Upper lobe of left lung (tissue), 4 donors: ENCODE data around the gene KRT80.

Experiments
- EP300 ChIP-seq, 4 donors: sonication (generic); formaldehyde crosslinking; IDR thresholded peaks; one replicate each; pipeline ENCODE4 v1.5.1; 2017; ENCODE audit warnings: antibody characterized with exemption in 4 of 4, control low read depth in 2 of 4
- POLR2A ChIP-seq, 4 donors: fragments of 450-650 bp; IDR thresholded peaks; one replicate each; pipeline ENCODE4 v1.5.1; 2016 to 2017; ENCODE audit warnings: antibody characterized with exemption in 4 of 4, mild to moderate bottlenecking in 2 of 4
- TF ChIP-seq, protein P1 (sequence below), 6 experiments: fragments of 450-650 bp in 4 of 6; fragments of 200-600 bp in 2 of 6; sonication (generic) in 2 of 6; IDR thresholded peaks; one replicate each; pipeline ENCODE4 v1.5.1; 2016 to 2019; ENCODE audit warnings: antibody characterized with exemption in 6 of 6

DNA sequence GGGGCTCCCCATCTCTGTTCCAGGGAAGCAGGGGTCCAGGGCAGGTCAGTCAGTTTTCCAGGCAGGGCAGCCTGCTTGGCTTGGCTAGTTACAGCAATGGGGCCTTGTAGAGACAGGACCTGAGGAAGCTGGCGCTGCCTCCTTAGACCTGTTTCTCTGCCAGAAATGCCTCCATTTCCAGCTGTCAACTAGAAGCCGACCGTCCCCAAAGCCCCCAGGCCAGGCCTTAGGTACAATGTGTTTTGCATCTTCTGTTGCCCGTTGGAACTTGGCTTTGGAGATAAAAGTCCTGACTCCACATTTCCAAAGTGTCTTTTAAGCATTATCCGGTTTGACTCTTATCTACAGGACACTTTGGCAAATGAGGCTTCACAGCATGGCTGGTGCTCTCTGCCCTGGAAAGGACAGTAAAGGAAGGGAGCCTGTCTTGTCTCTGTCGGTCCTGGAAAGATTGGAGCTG lies 42.6 kb downstream of the KRT80 start:
- TF ChIP-seq, protein P1, sequence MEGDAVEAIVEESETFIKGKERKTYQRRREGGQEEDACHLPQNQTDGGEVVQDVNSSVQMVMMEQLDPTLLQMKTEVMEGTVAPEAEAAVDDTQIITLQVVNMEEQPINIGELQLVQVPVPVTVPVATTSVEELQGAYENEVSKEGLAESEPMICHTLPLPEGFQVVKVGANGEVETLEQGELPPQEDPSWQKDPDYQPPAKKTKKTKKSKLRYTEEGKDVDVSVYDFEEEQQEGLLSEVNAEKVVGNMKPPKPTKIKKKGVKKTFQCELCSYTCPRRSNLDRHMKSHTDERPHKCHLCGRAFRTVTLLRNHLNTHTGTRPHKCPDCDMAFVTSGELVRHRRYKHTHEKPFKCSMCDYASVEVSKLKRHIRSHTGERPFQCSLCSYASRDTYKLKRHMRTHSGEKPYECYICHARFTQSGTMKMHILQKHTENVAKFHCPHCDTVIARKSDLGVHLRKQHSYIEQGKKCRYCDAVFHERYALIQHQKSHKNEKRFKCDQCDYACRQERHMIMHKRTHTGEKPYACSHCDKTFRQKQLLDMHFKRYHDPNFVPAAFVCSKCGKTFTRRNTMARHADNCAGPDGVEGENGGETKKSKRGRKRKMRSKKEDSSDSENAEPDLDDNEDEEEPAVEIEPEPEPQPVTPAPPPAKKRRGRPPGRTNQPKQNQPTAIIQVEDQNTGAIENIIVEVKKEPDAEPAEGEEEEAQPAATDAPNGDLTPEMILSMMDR (IDR thresholded peaks at IDR 0.05): no peak
- TF ChIP-seq POLR2A (IDR thresholded peaks at IDR 0.05): no peak
- TF ChIP-seq EP300 (IDR thresholded peaks at IDR 0.05): no peak
